Muscle layer of colon (tissue), 2 donors: Measurements from ENCODE around the gene ADAD1.

Experiments used
- H3K27ac ChIP-seq: one replicate; pipeline ENCODE4 v1.7.0; 2013; ENCODE audit warnings: low read depth, mild to moderate bottlenecking, low read length, moderate library complexity
- H3K27me3 ChIP-seq, 2 donors: one replicate each; pipeline ENCODE4 v1.7.0; 2013; ENCODE audit warnings: low read length in 2 of 2, mild to moderate bottlenecking in 2 of 2; ENCODE audit not compliant: insufficient read depth in 2 of 2, control insufficient read depth in 1 of 2
- H3K36me3 ChIP-seq: one replicate; pipeline ENCODE4 v1.7.0; 2013; ENCODE audit warnings: mild to moderate bottlenecking, low read length; ENCODE audit not compliant: insufficient read depth
- H3K4me1 ChIP-seq: one replicate; pipeline ENCODE4 v1.7.0; 2013; ENCODE audit warnings: mild to moderate bottlenecking, low read length; ENCODE audit not compliant: insufficient read depth
- H3K4me3 ChIP-seq, 2 donors: one replicate each; pipeline ENCODE4 v1.7.0; 2013; ENCODE audit warnings: low read length in 2 of 2, low read depth in 1 of 2, mild to moderate bottlenecking in 1 of 2, moderate library complexity in 1 of 2
- H3K9ac ChIP-seq: one replicate; pipeline ENCODE4 v1.7.0; 2013; ENCODE audit warnings: low read length
- H3K9me3 ChIP-seq: one replicate; pipeline ENCODE4 v1.7.0; 2013; ENCODE audit warnings: mild to moderate bottlenecking, low read length
- donor health status: abdominal sarcoma.
- donor health status: Adenocarcinoma of cecum.

Gene ADAD1

GRCh38 chr4:122458625-122459024 lies 79.8 kb downstream of the ADAD1 start:
- no peaks in the 10 kb centered on the region for H3K36me3 ChIP-seq

GRCh38 chr4:122469457-122469856 lies 90.6 kb downstream of the ADAD1 start:
- no peaks in the 10 kb centered on the region for H3K4me1 ChIP-seq
- no peaks in the 10 kb centered on the region for H3K36me3 ChIP-seq
- H3K27ac ChIP-seq: no peak overlapping the region
- no peak overlapping the region for H3K9ac ChIP-seq
- no peak overlapping the region for H3K4me3 ChIP-seq
- no peaks in the 10 kb centered on the region for H3K27me3 ChIP-seq
- no peaks in the 10 kb centered on the region for H3K9me3 ChIP-seq

More at GRCh38 chr4:122458625-122459024, 79.8 kb downstream of the ADAD1 start:
- Histone ChIP-seq H3K9ac (no peak overlapping the region), H3K4me1 (no peaks in the 10 kb centered on the region), H3K4me3 (no peak overlapping the region), H3K27ac (no peak overlapping the region), H3K9me3 (no peaks in the 10 kb centered on the region), H3K27me3 (no peaks in the 10 kb centered on the region)

- Histone ChIP-seq H3K9ac (no peak overlapping the region), H3K27me3 (no peaks in the 10 kb centered on the region), H3K27ac (no peak overlapping the region), H3K36me3 (no peaks in the 10 kb centered on the region), H3K4me1 (no peaks in the 10 kb centered on the region), H3K4me3 (no peak overlapping the region), H3K9me3 (no peaks in the 10 kb centered on the region)
These were observed 96.4 kb downstream of the ADAD1 start for GRCh38 chr4:122475233-122475632.

- Histone ChIP-seq H3K4me3 (no peak overlapping the region), H3K4me1 (no peaks in the 10 kb centered on the region), H3K27ac (no peak overlapping the region), H3K9ac (no peak overlapping the region), H3K27me3 (no peaks in the 10 kb centered on the region), H3K36me3 (no peaks in the 10 kb centered on the region), H3K9me3 (no peaks in the 10 kb centered on the region)
These were observed 97.3 kb downstream of the ADAD1 start for GRCh38 chr4:122476126-122476525.

- Histone ChIP-seq H3K27ac (no peak overlapping the region), H3K4me1 (no peaks in the 10 kb centered on the region), H3K4me3 (no peak overlapping the region), H3K9me3 (no peaks in the 10 kb centered on the region), H3K36me3 (no peaks in the 10 kb centered on the region), H3K27me3 (no peaks in the 10 kb centered on the region), H3K9ac (no peak overlapping the region)
These were observed 97.9 kb downstream of the ADAD1 start for GRCh38 chr4:122476745-122477144.
